GM19240 (cell line): Measurements from ENCODE around the gene CCDC188.

Experiments
- DNase-seq: peaks from one replicate; pipeline ENCODE4 v3.0.0; 2011; ENCODE audit warnings: low spot score; ENCODE audit not compliant: insufficient read length

The CCDC188 gene

DNA sequence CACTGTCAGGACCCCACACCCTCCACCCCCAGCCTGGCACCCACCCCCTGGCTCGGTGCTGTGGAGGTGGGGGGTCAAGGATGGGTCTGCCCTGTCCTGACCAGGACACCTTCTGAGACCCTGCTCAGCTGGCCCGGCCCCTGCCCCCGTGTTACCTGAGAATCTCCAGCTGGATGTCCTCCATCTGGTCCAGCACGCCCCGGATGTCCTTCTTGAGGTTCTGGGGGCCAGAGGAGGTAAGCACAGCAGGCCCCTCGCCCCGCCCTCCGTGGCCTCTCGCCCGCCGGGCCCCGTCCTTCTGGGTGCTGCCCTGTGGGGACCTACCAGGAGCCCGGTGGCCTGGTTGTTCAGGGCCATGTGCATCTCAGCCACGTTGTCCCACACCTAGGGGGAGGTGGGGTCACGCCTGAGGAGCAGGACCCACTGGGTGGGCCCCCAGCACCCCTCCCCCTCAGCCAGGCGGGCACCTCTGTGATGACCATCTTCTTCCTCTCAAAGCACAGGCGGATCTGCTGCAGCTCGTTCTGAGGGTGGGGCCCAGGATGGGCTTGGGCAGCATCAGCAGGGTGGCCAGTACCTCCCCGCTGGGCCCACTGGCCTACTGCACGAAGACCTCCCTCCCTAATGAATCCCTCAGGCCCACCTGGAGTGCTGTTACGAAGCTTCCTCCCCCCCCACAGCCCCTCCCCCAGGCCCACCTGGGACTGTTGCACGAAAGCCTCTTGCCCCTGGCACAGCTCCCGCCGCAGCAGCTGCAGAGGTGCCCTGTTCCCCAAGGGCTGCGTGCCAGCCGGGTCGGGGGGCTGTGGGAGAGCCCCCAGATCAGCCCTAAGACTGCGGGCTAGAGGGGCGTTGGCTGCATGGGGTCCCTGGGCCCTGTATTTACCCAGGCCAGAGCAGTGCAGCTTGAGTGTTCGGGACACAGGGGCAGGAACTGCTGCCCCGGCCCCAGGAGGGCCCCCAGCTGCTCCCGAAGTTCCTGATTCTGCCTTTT is 1.3 kb downstream of the CCDC188 start:
- no peak for DNase-seq

DNA sequence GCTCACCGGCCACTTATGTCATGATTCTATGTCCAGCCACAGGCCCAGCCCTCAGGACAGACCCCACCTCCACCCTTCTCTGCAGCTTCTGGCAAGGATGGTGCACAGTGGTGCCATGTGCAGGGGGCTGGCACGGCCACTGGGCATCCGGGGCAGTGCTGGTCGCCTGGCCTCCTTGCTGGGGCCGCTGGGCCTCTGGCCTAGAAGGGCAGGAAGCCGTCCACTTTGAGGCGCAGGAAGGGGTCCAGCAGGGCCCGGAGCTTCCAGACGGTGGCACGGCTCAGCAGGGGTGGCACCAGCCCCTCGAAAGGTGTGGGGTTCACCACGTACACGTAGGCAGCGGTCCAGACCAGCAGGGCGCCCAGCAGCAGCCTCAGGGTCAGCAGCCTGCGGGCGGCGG is 2.4 kb downstream of the CCDC188 start:
- no peak for DNase-seq

DNA sequence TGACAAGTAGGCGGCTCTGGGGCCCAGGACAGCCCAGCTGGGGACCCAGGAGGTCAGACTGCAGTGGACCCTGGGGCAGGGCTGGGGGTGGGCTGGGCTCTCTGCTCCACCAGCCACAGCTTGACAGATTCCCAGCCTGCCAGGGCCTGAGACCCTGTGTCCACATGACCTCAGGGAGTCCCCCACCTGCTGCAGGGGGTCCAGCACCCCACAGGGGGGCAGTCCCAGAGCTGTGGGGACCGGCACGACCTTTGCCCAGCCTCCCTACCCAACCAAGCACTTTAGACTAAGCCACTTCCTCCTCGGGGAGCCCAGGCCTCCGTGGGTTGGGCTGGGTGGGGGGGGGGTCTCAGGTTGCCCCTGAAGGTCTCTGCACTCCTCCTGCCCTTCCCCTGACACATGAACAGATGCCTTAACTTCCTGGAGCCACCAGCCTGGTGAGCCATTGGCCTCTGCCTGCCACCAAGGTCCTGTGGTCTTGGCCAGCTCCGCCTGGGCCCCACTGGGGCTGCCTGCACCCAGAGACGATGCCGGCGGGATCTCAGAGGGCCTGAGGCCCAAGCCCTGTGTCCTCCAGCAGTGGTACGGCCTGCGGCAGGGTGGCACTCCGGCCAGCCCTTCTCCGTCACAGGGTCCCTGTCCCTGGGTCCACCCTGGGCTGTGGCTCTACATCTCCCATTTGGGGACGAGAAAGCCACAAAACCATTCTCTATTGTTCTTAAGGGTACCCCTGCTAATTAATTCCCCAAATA is 3.4 kb downstream of the CCDC188 start:
- DNase-seq: no peak

DNA sequence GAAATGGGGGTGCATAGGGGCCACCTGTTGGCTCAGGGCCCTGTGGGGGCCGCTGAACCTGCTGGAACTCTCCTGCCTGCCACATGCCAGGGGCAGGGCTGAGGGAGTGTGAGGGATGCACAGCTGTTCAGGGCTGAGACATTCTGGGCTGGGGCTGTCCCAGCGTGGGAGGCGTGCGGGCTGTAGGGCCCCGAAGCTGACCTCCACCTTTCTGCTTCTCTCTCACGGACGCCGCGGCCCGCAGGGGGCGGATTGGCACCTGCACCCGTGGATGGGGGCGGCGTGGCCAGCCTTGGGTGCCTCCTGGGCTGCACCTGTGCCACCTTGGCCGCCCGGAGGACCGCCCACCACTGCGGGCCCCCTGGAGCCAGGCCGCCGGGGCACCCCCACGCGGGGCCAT is 4.1 kb downstream of the CCDC188 start:
- no peak for DNase-seq

DNA sequence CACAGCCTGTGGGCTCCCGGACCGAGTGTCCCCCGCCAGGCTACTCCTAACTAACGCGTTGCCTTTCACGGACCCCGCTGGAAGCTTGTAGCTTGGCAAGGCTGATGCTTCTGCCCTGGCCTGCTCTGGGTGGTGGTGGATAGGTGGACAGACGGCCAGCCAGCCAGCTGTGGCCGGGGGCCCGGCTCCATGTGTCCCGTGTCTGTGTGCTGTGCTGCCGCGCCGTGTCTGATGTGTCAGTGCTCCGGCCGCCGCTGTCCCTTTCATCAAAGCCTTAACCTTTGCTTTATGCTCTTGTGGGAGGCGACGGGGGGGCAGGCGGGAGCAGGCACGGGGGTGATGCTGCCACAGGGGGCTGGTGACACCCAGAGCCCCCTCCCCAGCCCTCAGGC is 5.0 kb downstream of the CCDC188 start:
- no peak for DNase-seq

DNA sequence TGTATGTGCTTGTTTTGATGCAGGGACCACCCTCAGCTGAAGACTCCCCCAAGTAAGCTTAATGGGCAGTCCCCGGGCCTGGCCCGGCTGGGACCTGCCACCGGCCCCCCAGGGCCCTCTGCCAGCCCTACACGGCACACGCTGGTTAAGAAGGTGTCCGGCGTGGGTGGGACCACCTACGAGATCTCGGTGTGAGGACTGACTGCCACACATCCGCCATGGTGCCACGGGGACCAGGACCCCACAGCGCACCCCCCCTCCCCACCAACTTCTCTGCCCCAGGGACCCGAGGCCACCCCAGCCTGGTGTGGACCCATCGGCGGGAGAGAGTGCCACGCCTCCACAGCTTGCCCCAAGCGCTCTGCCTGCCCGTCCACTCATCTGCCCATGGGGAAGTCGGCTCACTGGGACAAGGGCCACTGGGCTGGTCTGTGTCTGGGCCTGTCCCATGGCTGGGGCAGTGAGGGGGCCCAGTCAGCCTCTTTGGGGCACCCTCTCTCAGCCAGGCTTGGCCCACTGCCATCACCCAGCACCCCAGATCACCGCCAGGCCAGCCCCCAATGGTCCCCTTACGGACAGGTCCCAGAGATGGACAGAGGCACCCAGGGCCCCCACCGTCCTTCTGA is 5.5 kb downstream of the CCDC188 start:
- DNase-seq: no peak

DNA sequence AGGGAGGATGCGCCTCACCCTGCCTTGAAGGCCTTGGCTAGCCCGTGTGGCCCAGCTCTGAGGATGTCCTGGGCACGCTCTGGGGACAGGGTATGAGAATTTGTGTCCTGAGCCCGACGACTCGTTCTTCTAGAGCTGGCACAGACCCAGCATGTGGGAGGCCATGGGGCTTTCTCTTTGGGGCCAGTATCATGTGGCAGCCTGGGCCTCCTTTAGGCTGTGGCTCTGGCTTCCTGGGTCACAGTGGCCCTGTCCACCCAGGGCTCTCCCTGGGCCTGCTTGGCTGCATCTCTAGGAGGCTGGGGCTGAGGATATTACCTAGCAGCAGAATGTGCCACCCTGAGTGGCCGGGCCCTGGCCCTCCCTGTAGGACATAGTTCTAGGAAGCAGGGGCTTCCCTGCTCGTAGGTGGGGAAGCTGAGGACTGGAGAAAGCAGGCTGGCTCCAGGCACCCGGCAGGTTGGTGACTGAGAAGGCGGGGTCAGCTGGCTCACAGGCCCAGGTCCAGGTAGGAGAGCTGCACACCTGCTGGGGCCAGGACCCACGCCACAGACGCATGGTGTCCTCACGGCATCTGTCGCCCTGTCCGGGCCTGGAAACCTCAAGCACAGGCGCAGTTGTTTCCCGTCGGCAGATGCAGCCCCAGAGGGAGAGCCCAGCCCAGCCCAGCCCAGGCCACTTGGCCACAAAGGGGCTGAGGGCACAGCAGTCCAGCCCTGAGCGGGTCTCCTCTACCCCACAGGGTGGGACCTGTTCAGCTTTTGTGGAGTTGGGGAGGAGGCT is 6.8 kb downstream of the CCDC188 start:
- no peak for DNase-seq

DNA sequence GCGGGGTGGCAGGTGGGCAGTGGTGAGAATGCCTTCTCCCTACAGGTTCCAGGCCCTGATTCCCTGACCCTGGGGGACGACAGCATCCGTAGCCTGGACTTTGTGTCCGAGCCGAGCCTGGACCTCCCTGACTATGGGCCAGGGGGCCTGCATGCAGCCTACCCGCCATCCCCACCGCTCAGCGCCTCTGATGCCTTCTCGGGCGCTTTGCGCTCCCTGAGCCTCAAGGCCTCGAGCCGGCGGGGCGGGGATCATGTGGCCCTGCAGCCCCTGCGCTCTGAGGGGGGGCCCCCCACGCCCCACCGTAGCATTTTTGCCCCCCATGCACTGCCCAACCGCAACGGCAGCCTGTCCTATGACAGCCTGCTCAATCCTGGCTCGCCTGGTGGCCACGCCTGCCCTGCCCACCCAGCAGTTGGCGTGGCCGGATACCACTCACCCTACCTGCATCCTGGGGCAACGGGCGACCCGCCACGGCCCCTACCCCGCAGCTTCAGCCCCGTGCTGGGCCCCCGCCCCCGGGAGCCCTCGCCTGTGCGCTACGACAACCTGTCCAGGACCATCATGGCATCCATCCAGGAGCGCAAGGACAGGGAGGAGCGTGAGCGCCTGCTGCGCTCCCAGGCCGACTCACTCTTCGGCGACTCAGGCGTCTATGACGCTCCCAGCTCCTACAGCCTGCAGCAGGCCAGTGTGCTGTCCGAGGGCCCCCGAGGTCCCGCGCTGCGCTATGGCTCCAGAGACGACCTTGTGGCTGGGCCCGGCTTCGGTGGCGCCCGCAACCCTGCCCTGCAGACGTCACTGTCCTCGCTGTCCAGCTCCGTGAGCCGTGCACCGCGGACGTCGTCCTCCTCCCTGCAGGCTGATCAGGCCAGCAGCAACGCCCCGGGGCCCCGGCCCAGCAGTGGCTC is 7.9 kb downstream of the CCDC188 start:
- no peak for DNase-seq

DNA sequence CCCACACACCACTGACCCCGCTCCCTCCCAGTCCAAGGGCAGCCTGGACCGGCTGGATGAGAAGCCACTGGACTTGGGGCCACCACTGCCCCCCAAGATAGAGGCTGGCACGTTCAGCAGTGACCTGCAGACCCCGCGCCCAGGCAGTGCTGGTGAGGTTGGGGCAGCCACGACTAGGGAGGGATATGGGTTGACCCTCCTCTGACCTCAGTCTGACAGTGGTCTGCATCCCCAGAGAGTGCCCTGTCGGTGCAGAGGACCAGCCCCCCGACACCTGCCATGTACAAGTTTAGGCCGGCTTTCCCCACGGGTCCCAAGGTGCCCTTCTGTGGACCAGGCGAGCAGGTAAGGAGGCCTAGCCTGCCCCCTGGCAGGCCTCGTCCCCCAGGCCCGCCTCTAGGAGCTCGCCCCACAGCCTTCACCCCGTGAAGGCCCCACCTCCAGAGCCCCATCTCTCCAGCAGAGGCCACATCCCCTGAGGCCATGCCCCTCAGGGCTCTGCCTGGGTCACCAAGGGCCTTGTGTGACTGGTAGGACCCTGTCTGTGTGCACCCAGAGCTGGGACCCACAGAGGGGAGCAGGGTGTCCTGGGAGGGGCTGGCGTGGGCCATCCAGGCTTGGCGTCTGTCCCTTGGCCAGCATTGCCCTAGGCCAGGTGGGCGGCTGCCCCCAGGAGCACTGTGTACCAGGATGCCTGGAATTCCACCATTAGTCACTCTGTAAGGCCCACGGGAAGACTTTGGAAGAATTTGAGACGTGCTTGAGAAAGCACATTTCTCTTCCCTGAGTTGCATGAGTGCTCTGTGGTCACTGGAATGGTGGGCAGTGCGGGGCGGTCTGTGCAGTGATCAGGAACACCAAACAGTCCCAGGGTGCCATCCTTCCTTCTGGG is 9.4 kb downstream of the CCDC188 start:
- DNase-seq: no peak

DNA sequence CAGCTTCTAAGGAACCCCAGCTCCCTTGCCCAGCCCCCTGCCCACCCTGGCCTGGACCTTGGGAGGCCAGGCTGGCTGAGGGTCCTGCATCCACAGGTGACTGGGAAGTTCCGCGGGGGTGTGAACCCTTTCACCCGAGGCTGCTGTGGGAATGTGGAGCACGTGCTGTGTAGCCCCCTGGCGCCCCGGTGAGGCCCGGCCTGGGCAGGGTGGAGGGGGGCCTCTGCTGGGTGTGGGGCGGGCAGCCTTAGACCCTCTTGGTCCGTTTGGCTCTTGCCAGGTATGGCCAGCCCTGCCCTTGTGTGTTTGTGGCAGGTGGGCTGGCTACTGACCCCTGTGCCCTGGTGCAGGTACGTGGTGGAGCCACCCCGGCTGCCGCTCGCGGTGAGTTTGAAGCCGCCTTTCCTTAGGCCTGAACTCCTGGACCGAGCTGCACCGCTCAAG is 10.3 kb downstream of the CCDC188 start:
- no peak for DNase-seq

DNA sequence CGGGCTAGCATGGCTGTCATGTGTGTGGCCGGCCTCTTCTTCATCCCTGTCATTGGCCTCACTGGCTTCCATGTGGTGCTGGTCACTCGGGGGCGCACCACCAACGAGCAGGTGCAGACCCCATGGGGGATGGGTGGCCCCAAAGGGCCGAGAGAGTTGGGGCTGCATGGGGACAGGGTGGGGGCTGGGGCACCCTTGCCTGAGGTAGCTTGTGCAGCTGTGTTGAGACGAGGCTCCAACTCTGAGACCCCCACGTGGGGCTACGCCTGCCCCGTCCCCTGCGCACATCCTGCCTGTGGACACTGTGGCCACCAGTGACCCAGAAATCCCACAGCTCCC is 10.8 kb downstream of the CCDC188 start:
- no peak for DNase-seq

DNA sequence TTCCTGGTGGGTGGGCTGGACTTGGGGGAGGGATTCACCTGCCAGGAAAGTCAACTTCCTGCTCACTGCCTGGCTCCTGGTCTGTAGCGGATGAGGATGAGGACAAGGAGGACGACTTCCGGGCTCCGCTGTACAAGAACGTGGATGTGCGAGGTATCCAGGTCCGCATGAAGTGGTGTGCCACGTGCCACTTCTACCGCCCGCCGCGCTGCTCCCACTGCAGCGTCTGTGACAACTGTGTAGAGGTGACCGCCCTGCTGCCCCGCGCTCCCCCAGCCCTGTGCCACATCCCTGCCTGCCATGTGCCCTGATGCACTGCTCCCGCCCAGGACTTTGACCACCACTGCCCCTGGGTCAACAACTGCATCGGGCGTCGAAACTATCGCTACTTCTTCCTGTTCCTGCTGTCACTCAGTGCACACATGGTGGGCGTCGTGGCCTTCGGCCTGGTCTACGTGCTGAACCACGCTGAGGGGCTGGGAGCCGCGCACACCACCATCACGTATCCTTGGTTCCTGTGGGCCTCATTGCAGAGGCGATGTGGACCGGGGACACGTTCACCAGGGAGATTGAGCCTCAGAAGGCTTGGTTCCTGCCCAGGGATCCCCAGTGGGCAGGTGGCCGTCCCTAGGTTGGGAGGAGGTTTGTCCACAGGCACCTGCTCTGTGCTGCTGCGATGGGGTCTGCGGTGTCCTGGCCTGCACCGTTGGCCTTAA is 11.3 kb downstream of the CCDC188 start:
- DNase-seq: no peak

DNA sequence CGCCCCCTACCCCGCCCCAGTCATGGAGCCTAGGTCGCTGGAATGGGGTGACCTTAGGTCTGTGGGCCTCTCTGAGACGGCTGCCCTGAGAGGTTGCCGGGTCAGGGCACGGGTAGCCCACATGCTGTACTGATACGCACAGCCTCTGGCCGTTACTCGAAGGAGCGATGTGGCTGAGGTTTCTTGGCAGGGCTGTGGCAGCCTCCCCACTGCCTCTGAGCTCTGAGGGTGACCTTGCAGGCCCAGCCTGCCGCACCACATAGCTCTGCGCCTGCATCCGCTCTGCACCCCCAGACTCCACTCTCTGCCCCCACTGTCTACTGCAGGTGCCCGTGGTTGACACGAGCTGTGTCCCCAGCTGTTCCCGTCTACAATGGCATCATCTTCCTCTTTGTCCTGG is 12.0 kb downstream of the CCDC188 start:
- DNase-seq: no peak

DNA sequence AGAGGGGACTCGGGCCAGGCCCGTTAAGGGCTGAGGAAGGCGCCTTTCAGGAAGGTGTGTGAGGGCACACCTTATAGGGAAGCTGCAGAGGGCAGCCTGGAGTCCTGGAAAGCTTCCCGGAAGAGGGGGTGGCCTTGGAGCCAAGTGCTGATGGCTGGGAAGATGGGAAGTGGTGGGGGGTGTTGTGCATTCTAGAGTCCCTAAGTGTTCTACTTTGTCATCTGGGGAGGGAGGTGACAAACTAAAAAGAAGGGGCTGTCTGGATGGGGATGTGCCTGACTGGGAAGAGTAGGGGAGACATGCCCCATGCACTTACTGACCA is 12.5 kb downstream of the CCDC188 start:
- no peak for DNase-seq

DNA sequence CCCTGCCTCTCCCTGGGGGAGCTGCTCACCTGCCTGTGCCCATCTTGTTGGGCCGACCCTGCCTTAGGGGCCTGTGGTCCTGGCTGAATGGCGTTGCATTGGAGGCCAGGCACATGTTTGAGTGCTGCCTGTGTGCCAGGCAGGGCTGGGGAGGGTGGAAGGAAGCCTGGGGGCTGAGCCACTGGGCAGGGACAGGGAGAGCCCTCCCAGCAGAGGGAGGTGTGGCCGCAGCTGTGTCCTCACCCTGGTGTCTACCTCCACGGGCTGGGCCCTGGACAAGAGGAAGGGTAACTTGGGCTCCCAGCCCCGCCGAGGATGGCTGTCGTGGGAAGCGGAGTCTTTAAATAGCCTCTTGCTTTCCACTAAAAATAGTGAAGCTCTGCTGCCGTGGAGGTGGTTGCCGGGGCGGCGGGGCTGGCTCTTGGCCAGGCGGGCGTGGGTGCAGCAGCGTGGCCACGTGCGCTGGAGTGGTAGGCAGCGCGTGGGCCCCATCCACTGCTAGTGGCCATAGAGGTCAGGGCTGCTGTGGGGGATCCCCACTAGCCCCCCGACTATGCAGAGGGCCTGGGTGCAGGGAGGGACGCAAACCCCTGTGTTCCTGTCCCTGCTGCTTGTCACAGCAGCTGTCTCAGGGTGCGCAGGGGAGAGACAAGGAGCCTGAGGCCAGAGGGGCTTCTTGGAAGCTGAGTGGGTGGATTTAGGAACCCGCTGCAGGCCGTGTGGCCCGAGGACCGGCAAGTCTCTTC is 13.0 kb downstream of the CCDC188 start:
- DNase-seq: no peak

DNA sequence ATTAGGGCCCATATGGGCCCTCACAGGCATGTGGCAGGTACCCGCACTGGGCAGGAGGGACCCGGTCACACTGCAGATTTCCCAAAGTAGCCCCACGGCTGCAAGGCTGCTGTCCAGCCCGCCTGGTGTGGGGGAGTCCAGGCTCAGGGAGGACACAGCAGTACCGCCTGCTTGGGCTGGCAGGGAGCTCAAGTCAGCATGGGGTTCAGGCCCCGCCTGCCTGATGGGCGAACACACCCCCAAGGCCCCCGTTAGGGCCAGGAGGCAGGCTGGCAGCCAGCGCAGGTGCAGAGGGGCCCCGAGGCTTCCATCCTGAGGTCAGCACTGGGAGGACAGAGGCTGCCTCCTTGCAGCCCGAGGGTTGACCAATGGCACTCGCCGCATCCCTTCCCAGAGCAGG is 13.7 kb downstream of the CCDC188 start:
- no peak for DNase-seq

DNA sequence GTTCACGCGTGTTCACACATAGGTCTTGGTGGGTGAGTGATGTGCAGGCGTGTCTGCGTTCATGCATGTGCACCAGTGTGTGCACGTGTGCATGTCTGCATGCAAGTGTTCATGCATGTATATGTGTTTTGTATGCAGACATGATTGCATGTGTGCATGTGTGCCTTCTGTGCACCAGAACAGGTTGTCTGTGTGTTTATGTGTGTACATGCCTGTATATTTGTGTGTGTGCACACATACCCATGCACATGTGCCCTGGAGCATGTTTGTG is 14.3 kb downstream of the CCDC188 start:
- DNase-seq: no peak

DNA sequence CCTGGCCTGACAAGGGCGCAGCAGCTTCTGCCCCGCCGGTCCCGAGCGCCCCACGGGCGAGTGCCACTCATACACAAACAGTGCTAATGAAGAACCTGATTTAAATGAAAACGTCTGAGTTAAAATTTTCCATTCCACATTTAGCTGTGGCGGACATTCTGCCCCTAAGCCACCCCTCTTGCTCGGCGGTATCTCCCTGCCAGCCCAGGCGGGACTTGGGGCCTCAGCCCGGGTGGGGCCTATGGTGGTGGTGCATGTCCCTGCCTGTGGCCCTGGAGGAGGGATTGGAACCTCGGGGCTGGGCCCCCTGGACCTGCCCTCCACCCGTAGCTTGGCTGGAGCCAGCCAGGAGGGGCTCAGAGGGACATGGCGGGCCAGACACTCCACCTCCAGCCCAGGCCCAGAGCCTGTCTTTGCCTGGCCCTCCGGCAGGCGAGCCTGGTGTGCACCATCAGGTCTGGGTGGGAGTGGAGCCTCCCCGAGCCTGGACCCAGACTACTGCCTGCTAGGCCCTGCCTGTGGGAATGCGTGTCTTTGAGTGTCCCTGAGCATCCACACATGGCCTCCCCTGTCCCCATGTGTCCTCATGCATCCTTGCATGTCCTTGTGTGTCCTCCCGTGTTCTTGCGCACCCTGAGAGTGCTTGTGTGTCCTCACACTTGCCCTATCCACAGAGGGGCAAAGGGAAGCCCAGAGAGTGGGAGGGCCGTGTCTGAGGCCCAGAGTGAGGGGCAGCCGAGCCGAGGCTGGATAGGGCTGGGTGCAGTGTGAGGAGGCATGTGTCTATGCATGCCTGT is 14.9 kb downstream of the CCDC188 start:
- DNase-seq: no peak
